Tongue (tissue), 2 donors: Measurements from ENCODE around the gene C16orf92. TPM values are rescaled to one million over a fixed set of nuclear protein-coding genes. Genes with fewer than 3 reads are reported as not detected.

Experiments
- DNase-seq: peaks from one replicate; pipeline ENCODE4 v3.0.0-alpha.2; 2015
- total RNA-seq: library from RNA; depleted of rRNA; stranded (reverse); fragments of >200 nt; gene quantifications from one replicate; pipeline ENCODE4 v1.2.3, GENCODE V29; 2014

The C16orf92 gene, protein sequence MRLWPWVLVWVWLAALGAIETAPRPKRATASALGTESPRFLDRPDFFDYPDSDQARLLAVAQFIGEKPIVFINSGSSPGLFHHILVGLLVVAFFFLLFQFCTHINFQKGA
- not detected for total RNA-seq

- no peak for DNase-seq
Measured at GRCh38 chr16:30022887-30023286, at the start of gene C16orf92. Gene C16orf92 (plus strand): TSS chr16:30023198. CDS start chr16:30023341, 143 bp downstream.

DNA sequence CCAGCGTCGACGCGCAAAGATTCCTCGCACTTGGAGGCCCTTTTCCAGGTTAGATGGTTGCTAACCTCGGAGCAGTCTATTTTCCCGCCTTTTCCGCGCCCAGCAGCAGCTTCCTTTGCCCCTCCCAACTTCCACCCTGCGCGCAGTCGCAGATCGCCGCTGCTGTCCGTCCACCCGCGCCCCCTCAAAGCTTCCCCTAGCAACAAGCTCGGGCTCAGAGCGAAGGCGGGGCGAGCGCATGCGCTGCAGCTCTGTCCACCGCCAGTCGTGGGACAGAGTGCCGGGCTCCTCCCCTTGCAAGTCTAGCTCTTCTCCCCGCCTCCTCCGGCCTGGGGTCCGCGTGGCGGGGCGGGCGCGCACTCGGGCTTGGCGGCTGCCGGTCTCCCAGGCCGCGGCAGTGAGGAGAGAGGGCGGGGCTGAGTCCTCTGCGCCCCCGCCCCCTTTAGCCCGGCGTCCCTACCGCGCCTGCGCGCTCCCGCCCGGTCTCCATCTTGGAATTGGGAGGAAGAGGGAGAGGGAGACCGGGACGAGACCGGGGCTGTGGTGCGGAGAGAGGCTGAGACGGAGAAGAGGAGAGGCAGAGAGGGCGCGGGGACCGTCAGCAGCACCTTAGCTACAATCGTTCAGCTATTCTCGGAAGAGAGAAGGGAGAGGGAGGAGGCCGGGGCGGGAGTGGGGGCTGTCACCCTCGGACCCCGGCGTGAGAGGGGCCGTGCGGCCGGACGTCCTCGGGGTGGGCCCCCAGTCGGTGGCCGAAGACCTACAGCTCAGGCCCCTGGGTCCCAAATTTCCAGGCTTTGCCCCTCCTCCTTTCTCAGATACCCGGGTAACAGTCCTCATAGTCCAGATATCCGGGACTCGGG is 49.4 kb upstream of the C16orf92 start, which contains the start of gene TAOK2:
Gene TAOK2, plus strand, starts transcription at position 485 of the 863 bp plus-strand sequence. CDS start 3,905 bp downstream, outside the sequence.
- peak; percentile 100 for DNase-seq

GRCh38 chr16:29974291-29975133 is 48.5 kb upstream of the C16orf92 start:
- no peak for DNase-seq

- DNase-seq: no peak
Measured at GRCh38 chr16:29975134-29975538, 47.9 kb upstream of the C16orf92 start.

DNA sequence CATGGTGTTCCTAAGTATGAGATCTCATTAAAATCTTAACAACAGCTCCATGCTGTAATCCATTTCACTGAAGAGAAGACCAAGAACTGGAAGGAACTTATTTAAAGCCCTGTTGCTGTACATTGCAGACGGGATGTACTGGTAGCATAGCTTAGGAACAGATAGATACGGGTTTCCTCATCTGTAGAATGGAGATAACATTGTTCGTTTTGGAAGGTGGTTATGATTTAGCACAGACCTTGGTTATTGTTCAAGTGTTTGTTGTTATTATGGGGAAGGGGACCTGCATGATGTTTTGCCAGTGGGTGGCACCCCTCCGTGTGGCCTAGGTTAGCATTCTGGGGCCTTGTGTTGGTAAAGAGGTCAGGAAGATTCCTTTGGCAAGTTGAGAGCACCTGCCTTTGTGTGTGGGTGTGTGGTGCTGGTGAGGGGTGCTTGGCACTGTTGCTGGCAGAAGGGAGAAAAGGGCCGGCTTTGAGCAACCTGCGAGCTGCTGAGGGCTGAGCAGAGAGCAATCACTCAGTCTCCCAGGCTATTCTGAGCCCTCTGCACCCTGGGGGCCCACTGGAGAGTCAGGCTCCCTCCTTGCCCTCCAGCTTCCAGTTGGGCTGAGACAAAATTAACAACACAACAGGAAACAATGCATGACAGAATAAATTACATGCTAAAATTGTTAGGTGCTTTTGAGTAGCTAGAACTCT is 47.0 kb upstream of the C16orf92 start:
- no peak for DNase-seq

GRCh38 chr16:29977063-29977825 is 45.8 kb upstream of the C16orf92 start:
- DNase-seq: no peak

- no peak for DNase-seq
Measured at GRCh38 chr16:29978081-29978480, 44.9 kb upstream of the C16orf92 start.

GRCh38 chr16:29978564-29979270 is 44.3 kb upstream of the C16orf92 start:
- no peak for DNase-seq

- DNase-seq: no peak
Measured at GRCh38 chr16:29982560-29983419, 40.2 kb upstream of the C16orf92 start.

- DNase-seq: no peak
Measured at GRCh38 chr16:29983420-29984136, 39.4 kb upstream of the C16orf92 start.

DNA sequence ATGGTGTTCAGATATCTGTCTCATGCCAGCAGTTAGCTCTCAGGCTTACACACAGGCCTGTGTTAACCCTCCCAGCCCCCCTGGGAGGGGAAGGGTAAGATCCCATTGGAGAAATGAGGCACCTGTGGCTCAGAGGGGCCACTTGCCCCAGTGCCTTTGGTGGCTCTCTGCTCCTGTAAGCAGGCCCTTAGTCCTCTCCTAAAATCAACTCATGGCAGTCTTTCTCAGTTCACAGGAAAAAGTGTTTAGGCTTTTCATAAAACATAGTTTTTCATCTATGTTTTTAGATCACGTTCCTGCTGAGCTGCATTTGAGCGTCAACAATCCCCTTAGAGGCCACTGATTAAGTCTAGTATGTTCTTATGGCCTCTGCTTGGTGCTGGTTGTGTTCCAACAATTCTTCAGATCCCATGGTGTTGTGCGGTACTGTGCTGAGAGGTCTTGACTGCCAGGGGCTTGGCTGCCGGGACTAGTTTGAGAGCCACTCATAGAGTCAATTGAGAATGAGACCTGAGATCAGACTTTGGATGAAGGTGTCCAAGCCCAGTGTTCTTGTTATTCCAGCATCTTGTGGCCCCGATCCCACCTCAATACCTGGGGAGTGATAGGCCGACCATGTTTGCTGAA is 38.7 kb upstream of the C16orf92 start:
- DNase-seq: no peak

DNA sequence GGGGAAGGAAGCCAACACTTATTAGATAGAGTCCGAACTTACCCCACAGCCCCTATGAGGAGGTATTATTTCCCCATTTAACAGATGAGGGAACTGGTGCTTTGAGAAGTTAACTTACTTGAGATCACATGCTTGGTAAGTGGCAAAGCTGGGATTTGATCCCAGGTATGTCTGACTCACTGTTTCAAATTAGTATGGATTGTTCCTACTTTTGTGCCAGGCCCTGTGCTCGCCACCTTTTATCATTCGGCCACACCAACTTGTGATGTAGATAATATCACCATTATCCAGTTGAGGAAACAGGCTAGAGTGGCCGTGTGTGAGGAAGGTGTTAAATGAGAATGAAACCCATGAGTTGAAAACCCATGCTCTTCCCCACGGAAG is 38.2 kb upstream of the C16orf92 start:
- no peak for DNase-seq

GRCh38 chr16:29985271-29985811 is 37.7 kb upstream of the C16orf92 start:
- DNase-seq: no peak

DNA sequence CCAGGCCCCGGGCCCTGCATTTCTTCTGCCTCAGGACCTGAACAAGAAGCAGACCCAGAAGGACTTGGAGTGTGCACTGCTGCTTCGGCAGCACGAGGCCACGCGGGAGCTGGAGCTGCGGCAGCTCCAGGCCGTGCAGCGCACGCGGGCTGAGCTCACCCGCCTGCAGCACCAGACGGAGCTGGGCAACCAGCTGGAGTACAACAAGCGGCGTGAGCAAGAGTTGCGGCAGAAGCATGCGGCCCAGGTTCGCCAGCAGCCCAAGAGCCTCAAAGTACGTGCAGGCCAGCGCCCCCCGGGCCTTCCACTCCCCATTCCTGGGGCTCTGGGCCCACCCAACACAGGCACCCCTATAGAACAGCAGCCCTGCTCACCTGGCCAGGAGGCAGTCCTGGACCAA is 36.8 kb upstream of the C16orf92 start:
- DNase-seq: no peak

- DNase-seq: no peak
Measured at GRCh38 chr16:29986931-29987330, 36.1 kb upstream of the C16orf92 start.

DNA sequence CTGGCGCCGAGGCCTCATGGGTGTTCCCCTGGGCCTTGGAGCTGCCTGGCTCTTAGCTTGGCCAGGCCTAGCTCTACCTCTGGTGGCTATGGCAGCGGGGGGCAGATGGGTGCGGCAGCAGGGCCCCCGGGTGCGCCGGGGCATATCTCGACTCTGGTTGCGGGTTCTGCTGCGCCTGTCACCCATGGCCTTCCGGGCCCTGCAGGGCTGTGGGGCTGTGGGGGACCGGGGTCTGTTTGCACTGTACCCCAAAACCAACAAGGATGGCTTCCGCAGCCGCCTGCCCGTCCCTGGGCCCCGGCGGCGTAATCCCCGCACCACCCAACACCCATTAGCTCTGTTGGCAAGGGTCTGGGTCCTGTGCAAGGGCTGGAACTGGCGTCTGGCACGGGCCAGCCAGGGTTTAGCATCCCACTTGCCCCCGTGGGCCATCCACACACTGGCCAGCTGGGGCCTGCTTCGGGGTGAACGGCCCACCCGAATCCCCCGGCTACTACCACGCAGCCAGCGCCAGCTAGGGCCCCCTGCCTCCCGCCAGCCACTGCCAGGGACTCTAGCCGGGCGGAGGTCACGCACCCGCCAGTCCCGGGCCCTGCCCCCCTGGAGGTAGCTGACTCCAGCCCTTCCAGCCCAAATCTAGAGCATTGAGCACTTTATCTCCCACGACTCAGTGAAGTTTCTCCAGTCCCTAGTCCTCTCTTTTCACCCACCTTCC is 35.5 kb upstream of the C16orf92 start:
- no peak for DNase-seq

DNA sequence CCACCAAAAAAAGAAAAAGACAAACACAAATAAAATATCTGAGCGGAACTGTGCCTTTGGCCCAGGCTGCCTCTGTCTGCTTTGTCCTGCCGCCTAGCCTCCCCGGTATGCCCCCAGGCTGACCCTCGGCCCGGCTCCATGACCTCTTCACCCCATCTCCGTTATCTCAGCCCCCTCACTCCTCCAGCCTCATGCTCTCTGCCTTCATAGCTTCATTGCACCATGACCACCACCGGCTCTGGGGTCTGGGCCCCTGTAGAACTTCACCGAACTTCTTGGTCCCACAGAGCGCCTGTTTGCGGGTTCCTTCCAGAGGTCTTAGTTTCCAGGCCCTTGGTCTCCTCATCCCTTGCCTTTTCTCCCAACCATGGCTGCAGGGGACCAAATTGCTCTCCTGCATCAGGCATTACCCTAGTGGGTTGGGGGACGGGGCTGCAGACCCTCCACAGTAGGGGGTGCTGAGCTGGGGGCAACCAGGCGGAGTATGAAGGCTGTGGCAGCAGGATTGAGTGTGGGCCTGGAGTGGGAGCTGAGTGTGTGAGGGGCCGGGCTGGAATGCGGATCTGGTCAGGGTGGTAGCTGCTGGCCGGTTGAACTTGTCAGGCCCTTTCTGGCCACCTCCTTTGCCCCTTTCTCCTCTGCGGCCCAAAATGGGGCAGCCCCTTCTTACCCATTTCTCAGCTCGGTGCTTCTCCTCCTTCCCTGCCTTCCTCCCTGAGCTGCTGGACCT is 34.5 kb upstream of the C16orf92 start:
- DNase-seq: no peak
